ENCODE measurements around the gene SUN1.
"Not testable (repeated sequence)": the region's sequence is repeated elsewhere in the genome, so short reads cannot be mapped to it uniquely, and the experiment has no call there.

The SUN1 gene

GRCh38 chr7:868189-868486, 35.9 kb downstream of the SUN1 start:
- in situ Hi-C loops (cut with HindIII; ENCODE audit: low sequenced_read_pairs), result no loop called here
- no peak for DNase-seq (ENCODE audit: low read depth)
- TF ChIP-seq, protein P1, sequence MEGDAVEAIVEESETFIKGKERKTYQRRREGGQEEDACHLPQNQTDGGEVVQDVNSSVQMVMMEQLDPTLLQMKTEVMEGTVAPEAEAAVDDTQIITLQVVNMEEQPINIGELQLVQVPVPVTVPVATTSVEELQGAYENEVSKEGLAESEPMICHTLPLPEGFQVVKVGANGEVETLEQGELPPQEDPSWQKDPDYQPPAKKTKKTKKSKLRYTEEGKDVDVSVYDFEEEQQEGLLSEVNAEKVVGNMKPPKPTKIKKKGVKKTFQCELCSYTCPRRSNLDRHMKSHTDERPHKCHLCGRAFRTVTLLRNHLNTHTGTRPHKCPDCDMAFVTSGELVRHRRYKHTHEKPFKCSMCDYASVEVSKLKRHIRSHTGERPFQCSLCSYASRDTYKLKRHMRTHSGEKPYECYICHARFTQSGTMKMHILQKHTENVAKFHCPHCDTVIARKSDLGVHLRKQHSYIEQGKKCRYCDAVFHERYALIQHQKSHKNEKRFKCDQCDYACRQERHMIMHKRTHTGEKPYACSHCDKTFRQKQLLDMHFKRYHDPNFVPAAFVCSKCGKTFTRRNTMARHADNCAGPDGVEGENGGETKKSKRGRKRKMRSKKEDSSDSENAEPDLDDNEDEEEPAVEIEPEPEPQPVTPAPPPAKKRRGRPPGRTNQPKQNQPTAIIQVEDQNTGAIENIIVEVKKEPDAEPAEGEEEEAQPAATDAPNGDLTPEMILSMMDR (IDR thresholded peaks at IDR 0.05; ENCODE audit: low read depth, low read length, missing control alignments), result no peak
- no peak overlapping the region for H3K4me3 ChIP-seq (ENCODE audit: low read depth, low read length)

GRCh38 chr7:869348-869747, 37.1 kb downstream of the SUN1 start:
- H3K4me3 ChIP-seq (ENCODE audit: low read depth, low read length), result no peak overlapping the region
- in situ Hi-C loops (cut with HindIII; ENCODE audit: low sequenced_read_pairs), result no loop called here
- no peak for DNase-seq (ENCODE audit: low read depth)
- TF ChIP-seq, protein P1 (IDR thresholded peaks at IDR 0.05; ENCODE audit: low read depth, low read length, missing control alignments), result no peak

DNA sequence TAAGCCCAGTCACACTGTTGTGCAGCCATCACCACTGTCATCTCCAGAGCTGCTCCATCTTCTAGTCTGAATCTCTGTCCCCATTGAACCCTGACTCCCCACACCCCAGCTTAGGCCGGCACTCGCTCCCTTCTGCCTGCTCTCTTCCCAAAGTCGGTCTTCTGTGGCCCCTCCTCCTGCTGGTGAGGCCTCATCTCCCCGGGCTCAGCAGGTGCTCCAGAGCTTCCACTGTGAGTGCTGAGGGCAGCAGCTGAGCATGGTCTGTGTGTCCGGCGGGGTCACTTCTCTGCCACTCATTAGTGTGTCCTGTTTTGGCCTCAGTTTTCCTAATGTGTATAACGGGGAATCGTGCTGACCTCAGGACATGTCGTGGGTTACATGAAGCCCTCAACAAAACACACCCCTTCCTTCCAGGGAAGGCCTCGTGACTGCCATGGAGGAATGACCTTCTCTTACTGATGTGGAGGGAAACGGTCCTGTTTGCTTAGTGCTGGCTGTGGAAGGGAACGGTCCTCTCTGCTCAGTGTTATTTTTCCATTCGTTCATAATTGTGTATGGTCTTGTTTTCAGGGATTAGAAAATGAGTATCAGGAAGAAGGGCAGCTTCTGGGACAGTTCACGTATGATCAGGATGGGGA, 39.7 kb downstream of the SUN1 start:
- no peak for DNase-seq (ENCODE audit: low read depth)
- in situ Hi-C loops (cut with HindIII; ENCODE audit: low sequenced_read_pairs), result no loop called here

DNA sequence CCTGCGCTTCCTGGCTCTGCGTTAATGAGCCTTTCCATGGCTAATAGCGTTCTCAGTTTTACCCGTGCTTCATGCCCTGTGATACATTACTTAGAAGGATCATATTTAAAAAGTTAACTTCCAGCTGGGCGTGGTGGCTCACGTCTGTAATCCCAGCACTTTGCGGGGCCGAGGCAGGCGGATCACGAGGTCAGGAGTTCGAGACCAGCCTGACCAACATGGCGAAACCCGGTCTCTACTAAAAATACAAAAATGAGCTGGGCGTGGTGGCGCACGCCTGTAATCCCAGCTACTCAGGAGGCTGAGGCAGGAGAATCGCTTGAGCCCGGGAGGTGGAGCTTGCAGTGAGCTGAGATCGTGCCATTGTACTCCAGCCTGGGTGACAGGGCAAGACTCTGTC, 40.4 kb downstream of the SUN1 start:
- DNase-seq (ENCODE audit: low read depth); H3K4me3 ChIP-seq (ENCODE audit: low read depth, low read length); in situ Hi-C loops (cut with HindIII; ENCODE audit: low sequenced_read_pairs): not testable (repeated sequence)

More for the DNA sequence above, 39.7 kb downstream of the SUN1 start:
- TF ChIP-seq, protein P1 (IDR thresholded peaks at IDR 0.05; ENCODE audit: low read depth, low read length, missing control alignments), result no peak
- H3K4me3 ChIP-seq (ENCODE audit: low read depth, low read length), result no peak overlapping the region

DNA sequence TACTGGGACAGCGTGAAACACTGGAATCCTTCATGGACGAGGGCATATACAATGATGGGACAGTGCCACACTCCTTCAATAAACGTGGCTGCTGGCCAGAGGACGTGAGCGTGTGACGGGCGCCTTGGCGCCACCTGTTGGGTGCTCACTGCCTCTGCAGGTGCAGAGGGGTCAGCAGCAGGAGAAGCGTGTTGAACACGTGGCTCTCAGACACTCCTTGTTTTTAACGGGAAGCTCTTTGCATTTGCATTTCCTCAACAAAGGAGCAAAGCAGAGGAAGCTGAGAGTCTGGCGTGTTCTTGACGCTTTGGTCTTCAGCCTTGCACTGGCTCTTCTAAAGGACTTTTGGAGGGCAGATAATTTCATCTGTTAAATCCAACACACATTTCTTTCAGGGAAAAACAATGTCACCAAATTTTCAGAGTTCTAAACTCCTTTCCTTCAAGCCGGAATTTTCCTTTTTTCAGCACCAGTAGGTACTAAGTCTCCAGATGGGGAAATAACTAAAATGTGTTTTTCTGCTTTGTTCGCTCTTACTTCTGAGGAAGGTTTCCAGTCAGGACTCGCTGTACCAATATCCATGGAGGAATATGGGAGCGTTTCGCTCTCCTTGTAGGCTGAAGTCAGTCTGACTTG, 41.2 kb downstream of the SUN1 start:
- no peak overlapping the region for H3K4me3 ChIP-seq (ENCODE audit: low read depth, low read length)
- TF ChIP-seq, protein P1 (IDR thresholded peaks at IDR 0.05; ENCODE audit: low read depth, low read length, missing control alignments), result peak; percentile 98
- in situ Hi-C loops (cut with HindIII; ENCODE audit: low sequenced_read_pairs), result no loop called here
- DNase-seq (ENCODE audit: low read depth), result peak; percentile 44

GRCh38 chr7:874031-874749, 41.9 kb downstream of the SUN1 start:
- in situ Hi-C loops (cut with HindIII; ENCODE audit: low sequenced_read_pairs), result no loop called here
- no peak overlapping the region for H3K4me3 ChIP-seq (ENCODE audit: low read depth, low read length)
- DNase-seq (ENCODE audit: low read depth), result no peak
- TF ChIP-seq, protein P1 (IDR thresholded peaks at IDR 0.05; ENCODE audit: low read depth, low read length, missing control alignments), result no peak

GRCh38 chr7:875051-875450, 42.8 kb downstream of the SUN1 start:
- H3K4me3 ChIP-seq (ENCODE audit: low read depth, low read length), result no peak overlapping the region
- TF ChIP-seq, protein P1 (IDR thresholded peaks at IDR 0.05; ENCODE audit: low read depth, low read length, missing control alignments), result no peak
- in situ Hi-C loops (cut with HindIII; ENCODE audit: low sequenced_read_pairs), result no loop called here
- DNase-seq (ENCODE audit: low read depth), result no peak

Measured in astrocyte of the cerebellum (primary cell).